ENCODE measurements around the gene PRKCE. TPM values are rescaled to one million over a fixed set of nuclear protein-coding genes. Genes with fewer than 3 reads are reported as not detected.

PRKCE gene
- polyA plus RNA-seq, 1 of the 3 experiments (the other 2 are of a cell fraction): 16.3 TPM

GRCh38 chr2:45647986-45648520 is 3.4 kb upstream of the PRKCE start (continued):
- TF ChIP-seq SIN3A (IDR thresholded peaks at IDR 0.05; ENCODE audit: borderline replicate concordance, low read depth, low read length): no peak

DNA sequence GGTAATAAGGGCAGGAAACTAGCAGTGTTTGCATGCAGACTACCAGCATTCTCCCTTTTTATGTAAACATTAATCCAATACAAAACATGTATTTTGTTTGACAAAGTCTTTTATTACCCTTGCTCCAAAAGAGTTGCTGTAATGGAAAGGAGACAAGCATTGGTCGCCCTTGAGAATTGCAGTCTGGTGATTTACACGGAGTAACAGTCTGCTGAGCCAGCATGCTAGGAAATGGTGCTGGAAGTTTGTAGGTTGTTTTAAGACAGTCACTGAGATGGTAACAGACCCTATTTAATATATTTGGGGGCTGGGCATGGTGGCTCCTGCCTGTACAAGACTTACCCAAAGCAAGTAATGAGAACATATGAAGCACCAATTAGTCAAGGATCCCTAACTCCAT is 2.8 kb upstream of the PRKCE start:
- Histone ChIP-seq H4K20me1 (ENCODE audit: insufficient read depth) (no peaks in the 10 kb centered on the region), H3K9me2 (no peaks in the 10 kb centered on the region), H3K4me1 (ENCODE audit: control insufficient read depth in 1 of 2, insufficient read depth in 2 of 2, low read depth in 1 of 2, low read length in 1 of 2) (peaks cover 0 to 26% of the 10 kb centered on the region in 2 experiments; a peak in 2 of 4 replicates), H3K27me3 (ENCODE audit: insufficient read depth) (no peaks in the 10 kb centered on the region), H3K4me2 (no peak overlapping the region), H3K79me2 (ENCODE audit: insufficient read depth) (peaks cover 20% of the 10 kb centered on the region), H3K9ac (no peak overlapping the region), H3F3A (replicated peaks; ENCODE audit: insufficient read depth) (peaks cover 6% of the 10 kb centered on the region), H2AFZ (ENCODE audit: low read depth) (no peak overlapping the region), H3K36me3 (replicated peaks in 1 of 2; ENCODE audit: control insufficient read depth in 1 of 2, insufficient read depth in 2 of 2, low read length in 1 of 2) (no peaks in the 10 kb centered on the region), H3K9me3 (no peaks in the 10 kb centered on the region), H3K27ac (ENCODE audit: low read depth in 2 of 2, low read length in 1 of 2) (no peak overlapping the region), H3K4me3 (ENCODE audit: low read depth in 2 of 2, low read length in 1 of 2) (no peak overlapping the region)
- 96% methylated on average over 2 of the region's 2 CpGs for WGBS (ENCODE audit: low lambda C conversion rate)
- ChIA-PET POLR2A (no interaction called here), CTCF (interaction anchor here (1.3 to 3.1 kb wide), 3 partner anchors 91 to 154 kb away, joined by 4 to 45 read pairs (median 14); no protein-coding TSS in a partner anchor)
- TF ChIP-seq, protein P1, sequence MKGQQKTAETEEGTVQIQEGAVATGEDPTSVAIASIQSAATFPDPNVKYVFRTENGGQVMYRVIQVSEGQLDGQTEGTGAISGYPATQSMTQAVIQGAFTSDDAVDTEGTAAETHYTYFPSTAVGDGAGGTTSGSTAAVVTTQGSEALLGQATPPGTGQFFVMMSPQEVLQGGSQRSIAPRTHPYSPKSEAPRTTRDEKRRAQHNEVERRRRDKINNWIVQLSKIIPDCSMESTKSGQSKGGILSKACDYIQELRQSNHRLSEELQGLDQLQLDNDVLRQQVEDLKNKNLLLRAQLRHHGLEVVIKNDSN (IDR thresholded peaks at IDR 0.05; ENCODE audit: borderline replicate concordance, low read depth): no peak
- TF ChIP-seq MXI1 (IDR thresholded peaks at IDR 0.05; ENCODE audit: low read depth, low read length): no peak
- TF ChIP-seq RCOR1 (IDR thresholded peaks at IDR 0.05; ENCODE audit: low read length): no peak
- no peak for TF ChIP-seq MEF2A (IDR thresholded peaks at IDR 0.05; ENCODE audit: borderline replicate concordance, low read depth)
- no peak for TF ChIP-seq RAD21 (IDR thresholded peaks at IDR 0.05; ENCODE audit: low read length)
- no peak for TF ChIP-seq GATA2 (CRISPR knock-in tag; IDR thresholded peaks at IDR 0.05)
- TF ChIP-seq, protein P2, sequence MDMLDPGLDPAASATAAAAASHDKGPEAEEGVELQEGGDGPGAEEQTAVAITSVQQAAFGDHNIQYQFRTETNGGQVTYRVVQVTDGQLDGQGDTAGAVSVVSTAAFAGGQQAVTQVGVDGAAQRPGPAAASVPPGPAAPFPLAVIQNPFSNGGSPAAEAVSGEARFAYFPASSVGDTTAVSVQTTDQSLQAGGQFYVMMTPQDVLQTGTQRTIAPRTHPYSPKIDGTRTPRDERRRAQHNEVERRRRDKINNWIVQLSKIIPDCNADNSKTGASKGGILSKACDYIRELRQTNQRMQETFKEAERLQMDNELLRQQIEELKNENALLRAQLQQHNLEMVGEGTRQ (IDR thresholded peaks at IDR 0.05; ENCODE audit: borderline replicate concordance, low read depth, low read length): no peak
- no peak for DNase-seq

- peak overlapping the region; percentile 81 for H3K9ac ChIP-seq
- DNase-seq: peak; percentile 60
- 58% methylated on average over 10 of the region's 10 CpGs for WGBS (ENCODE audit: low lambda C conversion rate)
- no peaks in the 10 kb centered on the region for H3K9me2 ChIP-seq
- peak overlapping the region; percentile 87 to 88 for H3K4me3 ChIP-seq (ENCODE audit: low read depth in 2 of 2, low read length in 1 of 2)
- ChIA-PET POLR2A (interaction anchor here (0.8 to 1.3 kb wide), 6 partner anchors 89 to 287 kb away, joined by 3 to 4 read pairs (median 3); no protein-coding TSS in a partner anchor), CTCF (interaction anchor here (0.7 to 4.9 kb wide), 35 partner anchors 10 to 299 kb away, joined by 3 to 45 read pairs (median 4); no protein-coding TSS in a partner anchor)
- peak overlapping the region; percentile 96; the same call in 1 of the 2 replicates for H2AFZ ChIP-seq (ENCODE audit: low read depth)
- H3K9me3 ChIP-seq: no peaks in the 10 kb centered on the region
- H3K27me3 ChIP-seq (ENCODE audit: insufficient read depth): no peaks in the 10 kb centered on the region
- no peaks in the 10 kb centered on the region for H4K20me1 ChIP-seq (ENCODE audit: insufficient read depth)
- H3K36me3 ChIP-seq (replicated peaks in 1 of 2; ENCODE audit: control insufficient read depth in 1 of 2, insufficient read depth in 2 of 2, low read length in 1 of 2): no peaks in the 10 kb centered on the region
- H3F3A ChIP-seq (replicated peaks; ENCODE audit: insufficient read depth): peaks cover 3% of the 10 kb centered on the region
- peak overlapping the region; percentile 81 to 88; a peak in 3 of 4 replicates for H3K27ac ChIP-seq (ENCODE audit: low read depth in 2 of 2, low read length in 1 of 2)
- H3K4me2 ChIP-seq: peak overlapping the region; percentile 95
- H3K79me2 ChIP-seq (ENCODE audit: insufficient read depth): peaks cover 29% of the 10 kb centered on the region
- H3K4me1 ChIP-seq (ENCODE audit: control insufficient read depth in 1 of 2, insufficient read depth in 2 of 2, low read depth in 1 of 2, low read length in 1 of 2): peaks cover 0 to 30% of the 10 kb centered on the region in 2 experiments; a peak in 2 of 4 replicates
- no peak for TF ChIP-seq REST (IDR thresholded peaks at IDR 0.05; ENCODE audit: low read depth, low read length)
- no peak for TF ChIP-seq EZH2phosphoT487 (IDR thresholded peaks at IDR 0.05; ENCODE audit: borderline replicate concordance, low read depth)
- no peak for TF ChIP-seq FOXM1 (IDR thresholded peaks at IDR 0.05; ENCODE audit: low read depth)
- peak; percentile 71 for TF ChIP-seq RAD21 (IDR thresholded peaks at IDR 0.05; ENCODE audit: low read length)
- TF ChIP-seq PBX3 (IDR thresholded peaks at IDR 0.05): no peak
- TF ChIP-seq FOXJ3 (CRISPR knock-in tag; IDR thresholded peaks at IDR 0.05): no peak
- no peak for TF ChIP-seq NFIC (IDR thresholded peaks at IDR 0.05; ENCODE audit: borderline replicate concordance)
- no peak for TF ChIP-seq JUND (IDR thresholded peaks at IDR 0.05)
- no peak for TF ChIP-seq EP300 (IDR thresholded peaks at IDR 0.05; ENCODE audit: borderline replicate concordance in 1 of 2, low read depth in 1 of 2, low read length in 1 of 2)
- peak; percentile 33; the same call in 1 of the 2 replicates for TF ChIP-seq SMC3 (IDR thresholded peaks at IDR 0.05; ENCODE audit: low read depth, low read length)
- no peak for TF ChIP-seq RCOR1 (IDR thresholded peaks at IDR 0.05; ENCODE audit: low read length)
Measured at GRCh38 chr2:45649462-45649857, 2.0 kb upstream of the PRKCE start.

Measured in SK-N-SH (cell line).